ENCODE results near the gene HOXC13.
A peak's percentile ranks its signal among the peaks of the same experiment; 100 is the strongest.

The HOXC13 gene

DNA sequence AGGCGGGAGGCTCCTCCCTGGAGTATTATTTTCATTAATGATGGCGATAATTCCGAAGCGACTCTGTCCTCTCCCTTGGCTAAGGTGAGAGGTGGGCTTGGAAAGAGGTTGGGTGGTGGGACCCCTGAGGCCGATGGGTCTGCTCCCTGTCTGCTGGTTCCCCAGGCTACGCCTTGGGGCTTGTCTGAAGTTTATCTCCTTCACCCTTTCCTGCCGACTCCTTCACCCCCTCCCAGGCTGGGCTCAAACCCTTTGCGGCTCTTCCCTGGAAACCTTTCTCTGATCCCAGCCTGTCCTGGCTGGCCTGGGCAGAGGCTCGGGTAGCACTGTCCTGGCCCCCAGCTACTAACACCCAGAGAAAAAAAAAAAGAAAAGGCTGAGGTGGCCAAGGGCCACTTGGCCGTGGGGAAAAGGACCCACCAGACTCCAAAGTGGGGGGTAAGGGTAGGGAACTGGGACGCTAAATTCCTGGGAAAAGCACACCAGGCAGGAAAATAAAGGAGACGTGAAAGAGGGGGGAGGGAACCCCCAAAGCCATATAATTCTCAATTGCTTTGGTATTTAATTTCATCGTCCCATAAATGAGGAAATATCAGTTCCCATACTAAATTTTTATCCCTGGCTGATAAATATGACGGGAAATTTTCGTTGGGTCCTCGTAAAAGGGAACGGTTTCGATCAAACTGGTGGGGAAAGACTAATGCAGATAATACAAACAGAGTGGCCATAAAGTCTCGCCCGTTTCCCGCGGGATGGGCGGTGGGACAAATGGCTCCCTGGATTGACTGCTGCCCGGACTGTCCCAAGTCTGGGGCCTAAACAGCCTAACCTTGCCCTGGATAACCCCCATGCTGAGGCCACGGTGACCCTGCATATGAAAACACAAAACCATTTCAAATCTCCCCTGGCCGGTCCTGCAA lies 44.3 kb downstream of the HOXC13 start:
- no peak for DNase-seq (ENCODE audit: low read depth)

- DNase-seq (ENCODE audit: low read depth), result no peak
Observed at GRCh38 chr12:53983568-53983949, 44.9 kb downstream of the HOXC13 start.

GRCh38 chr12:53983950-53984572 lies 45.4 kb downstream of the HOXC13 start:
- DNase-seq (ENCODE audit: low read depth), result no peak

- DNase-seq (ENCODE audit: low read depth), result peak; percentile 37
Observed at GRCh38 chr12:53984901-53985691, 46.5 kb downstream of the HOXC13 start, which contains the start of gene HOXC10. Gene HOXC10 (plus strand): TSS chr12:53985146. CDS start chr12:53985260, 114 bp downstream.

GRCh38 chr12:53985692-53985993 lies 47.0 kb downstream of the HOXC13 start:
- no peak for DNase-seq (ENCODE audit: low read depth)

GRCh38 chr12:53985994-53986685 lies 47.5 kb downstream of the HOXC13 start:
- DNase-seq (ENCODE audit: low read depth), result no peak

DNA sequence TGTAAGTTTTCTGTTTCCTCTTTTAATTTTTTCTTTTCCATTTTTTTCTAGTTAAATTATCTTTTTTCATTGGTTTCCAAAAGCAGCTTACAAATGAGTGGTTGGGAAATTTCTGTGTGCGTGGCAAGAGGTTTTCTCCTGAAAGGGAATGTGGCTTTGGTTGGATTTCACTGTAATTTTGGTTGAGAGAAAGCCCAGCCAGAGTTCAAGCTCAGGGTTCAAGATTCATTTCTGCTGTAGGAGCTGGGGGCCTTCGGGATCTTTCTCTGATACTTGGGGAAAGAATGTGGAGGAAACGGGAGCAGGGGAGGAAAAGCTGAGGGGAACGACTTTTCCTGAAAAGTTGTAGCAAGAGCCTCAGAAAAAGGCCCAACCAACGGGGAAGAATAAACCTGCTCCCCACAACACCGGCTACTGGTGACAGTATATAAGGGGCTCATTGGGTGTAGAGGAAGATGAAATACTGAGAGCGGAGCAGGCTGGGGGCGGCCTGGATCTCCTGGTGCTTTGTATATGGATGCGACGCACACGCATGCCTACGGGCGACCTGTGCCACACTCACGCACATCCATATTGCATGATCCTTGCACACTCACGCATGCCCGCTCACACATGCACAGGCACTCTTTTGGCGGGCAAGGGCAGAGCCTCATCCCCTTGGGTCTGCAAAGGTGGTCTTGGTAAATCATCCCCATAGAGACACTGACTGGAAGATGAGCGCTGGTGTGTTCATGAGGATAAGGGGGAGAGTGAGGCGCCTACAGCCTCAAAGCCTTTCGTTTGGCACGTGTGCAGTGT lies 48.3 kb downstream of the HOXC13 start:
- DNase-seq (ENCODE audit: low read depth), result no peak

GRCh38 chr12:53987787-53988230 lies 49.2 kb downstream of the HOXC13 start:
- DNase-seq (ENCODE audit: low read depth), result no peak

DNA sequence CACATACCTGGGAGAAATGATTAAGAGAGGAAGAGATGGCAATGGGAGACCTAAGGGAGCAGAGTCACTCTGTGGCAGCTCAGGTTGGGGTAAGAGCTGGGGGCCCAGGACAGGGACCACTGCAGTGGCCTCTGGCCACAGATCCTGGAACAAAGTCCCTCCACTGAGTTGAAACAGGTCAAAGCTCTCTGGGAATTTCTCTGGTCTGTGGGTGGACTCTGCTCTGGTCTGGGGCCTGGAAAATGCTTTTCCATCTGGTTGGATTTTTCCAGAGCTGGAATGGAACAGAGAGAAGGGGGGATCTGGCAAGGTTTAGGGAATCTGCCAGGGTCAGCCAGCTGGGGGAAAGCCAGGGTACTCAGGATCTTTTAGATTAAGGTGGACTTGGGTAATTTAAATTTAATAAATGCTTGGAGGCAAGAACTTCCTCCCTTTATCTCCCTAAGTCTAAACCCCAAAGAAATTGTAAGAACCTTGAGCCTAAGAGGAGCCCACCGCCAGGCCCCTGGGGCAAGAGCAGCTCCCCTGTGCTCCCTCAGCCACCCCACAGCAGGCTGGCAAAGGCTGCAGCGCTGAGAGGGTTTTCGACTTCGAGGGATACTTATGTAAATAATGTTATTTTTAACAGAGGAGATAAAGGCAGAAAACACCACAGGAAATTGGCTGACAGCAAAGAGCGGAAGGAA lies 50.1 kb downstream of the HOXC13 start:
- no peak for DNase-seq (ENCODE audit: low read depth)

DNA sequence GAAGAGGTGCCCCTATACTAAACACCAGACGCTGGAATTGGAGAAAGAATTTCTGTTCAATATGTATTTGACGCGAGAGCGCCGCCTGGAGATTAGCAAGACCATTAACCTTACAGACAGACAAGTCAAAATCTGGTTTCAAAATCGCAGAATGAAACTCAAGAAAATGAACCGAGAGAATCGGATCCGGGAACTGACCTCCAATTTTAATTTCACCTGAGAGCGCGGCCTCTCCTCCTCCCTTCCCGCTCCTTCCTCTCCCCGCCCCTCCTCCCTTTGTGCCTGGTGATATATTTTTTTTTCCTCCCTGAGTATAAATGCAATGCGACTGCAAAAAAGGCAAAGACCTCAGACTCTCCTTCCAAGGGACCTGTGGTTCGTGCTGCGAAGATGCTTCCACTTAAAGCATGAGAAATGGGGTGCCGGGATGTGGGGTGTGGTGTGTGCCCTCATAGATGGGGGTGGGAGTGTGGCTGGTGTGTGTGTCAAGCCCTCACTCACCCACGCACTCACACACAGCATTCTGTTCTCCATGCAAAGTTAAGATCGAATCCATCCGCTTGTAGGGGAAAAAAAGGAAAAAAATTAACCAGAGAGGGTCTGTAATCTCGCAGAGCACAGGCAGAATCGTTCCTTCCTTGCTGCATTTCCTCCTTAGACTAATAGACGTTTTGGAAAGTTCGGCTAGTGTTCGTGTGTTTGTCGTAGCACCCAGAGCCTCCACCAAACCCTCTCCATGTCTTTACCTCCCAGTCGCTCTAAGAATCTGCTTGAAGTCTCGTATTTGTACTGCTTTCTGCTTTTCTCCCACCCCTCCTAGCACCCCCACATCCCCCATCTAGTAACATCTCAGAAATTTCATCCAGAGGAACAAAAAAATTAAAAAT lies 50.8 kb downstream of the HOXC13 start:
- no peak for DNase-seq (ENCODE audit: low read depth)

DNA sequence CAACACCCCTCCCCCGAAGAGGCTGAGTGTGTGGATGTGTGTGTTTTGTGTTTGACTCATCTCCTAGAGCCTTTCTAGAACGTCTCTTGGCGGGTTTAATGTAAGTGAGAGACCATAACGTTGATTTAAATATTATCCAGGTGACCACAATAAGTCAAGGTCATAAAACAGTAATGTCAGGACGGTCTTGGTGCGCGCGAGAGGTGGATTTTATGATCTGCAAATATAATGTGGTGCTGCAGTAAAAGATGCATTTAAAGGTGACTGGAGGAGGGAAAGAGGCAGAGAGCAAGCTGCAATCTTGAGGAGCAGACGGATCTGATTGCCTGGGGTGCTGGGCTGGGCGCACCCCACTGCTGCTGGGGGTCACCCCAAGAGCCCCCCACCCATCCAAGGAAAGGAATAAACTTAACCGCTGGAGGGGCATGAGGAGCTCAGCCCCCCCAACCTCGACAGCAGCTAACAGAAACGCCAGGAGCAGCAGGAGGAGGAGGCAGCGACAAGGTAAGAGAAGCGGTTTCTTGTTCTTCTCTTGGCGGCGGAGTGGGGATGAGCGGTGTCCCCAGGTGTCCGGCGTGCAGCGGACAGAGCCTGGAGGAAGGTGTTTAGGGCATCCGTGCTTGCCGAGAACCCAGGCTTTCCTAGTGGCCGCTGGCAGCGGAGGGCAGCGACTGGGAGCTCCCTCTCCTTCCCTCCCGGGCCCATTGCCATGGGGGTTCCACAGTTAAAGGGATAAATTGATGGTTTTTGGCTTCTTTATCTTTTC lies 51.9 kb downstream of the HOXC13 start:
- DNase-seq (ENCODE audit: low read depth), result no peak

- no peak for DNase-seq (ENCODE audit: low read depth)
Observed at GRCh38 chr12:53991077-53991460, 52.4 kb downstream of the HOXC13 start.

GRCh38 chr12:53992377-53992889 lies 53.8 kb downstream of the HOXC13 start:
- no peak for DNase-seq (ENCODE audit: low read depth)

DNA sequence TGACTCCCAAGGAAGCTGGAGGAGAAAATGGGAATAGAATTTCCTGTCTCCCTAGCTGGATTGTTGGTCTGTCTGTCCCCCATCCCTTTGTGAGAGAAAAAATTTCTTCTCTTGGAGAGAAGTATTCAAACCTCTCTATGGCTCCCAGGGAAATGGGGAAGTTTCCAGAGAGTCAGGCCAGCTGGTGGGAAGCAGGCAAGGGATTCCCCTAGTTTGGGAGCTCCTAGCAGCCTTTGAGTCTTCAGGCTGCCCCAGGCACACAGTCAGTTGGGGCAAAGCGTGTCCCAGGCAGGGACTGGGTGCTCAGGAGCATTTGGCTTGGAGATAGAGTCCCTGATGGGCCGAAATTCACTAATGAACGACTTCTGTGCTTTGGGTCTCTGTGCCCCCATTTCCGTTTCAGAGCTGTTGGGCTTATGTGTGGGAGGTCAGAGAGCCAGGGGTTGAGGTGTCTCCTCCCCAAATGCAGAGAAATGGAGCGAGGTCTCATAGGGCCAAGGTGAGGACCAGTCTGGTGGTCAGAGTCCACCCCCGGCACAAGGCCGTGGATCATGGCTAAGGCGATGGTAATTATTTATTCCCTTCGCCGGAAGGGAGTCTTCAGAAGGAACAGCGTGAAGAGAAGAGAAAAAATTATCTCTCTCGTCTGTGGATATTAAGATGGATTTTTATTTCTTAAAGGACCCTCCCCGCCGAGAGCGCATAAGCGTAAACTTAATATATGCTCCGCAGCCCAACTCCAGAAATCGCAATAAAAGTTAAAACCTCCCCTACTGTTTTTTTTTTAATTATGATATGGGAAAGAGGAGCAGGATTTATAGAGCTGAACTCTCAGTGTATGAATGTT lies 54.8 kb downstream of the HOXC13 start:
- no peak for DNase-seq (ENCODE audit: low read depth)

DNA sequence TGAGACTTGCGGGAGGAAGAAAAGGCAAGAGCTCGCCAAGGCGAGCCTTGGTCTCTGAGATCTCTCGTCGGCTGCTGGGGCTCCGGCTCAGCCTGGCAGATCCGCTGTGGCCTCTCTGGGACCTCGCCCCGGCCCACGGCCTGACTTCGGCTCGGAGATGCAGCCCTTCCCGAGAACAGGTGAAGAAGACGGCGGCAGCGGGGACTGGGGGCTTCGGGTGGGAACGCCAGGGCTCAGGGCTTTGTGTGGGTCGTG lies 55.3 kb downstream of the HOXC13 start:
- DNase-seq (ENCODE audit: low read depth), result no peak

GRCh38 chr12:53994264-53995001 lies 55.8 kb downstream of the HOXC13 start:
- DNase-seq (ENCODE audit: low read depth), result no peak

DNA sequence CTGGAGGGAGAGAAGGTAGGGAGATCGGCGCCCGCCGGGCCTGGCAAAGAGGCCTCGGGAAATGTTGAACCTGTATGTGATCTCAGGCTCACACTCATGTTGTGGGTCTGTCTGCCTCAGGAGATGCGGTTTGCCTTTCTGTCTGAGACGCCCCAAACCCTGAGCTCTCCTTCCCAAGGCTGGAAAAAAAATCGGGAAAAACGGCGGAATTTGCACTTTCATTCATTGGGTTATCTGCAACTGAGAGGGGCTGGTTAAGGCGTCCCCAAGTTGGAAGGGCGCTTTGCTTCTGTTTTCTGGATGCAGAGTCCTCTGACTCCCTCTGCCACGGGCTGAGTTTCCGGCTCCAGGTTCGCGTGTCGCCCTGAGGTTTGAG lies 56.4 kb downstream of the HOXC13 start:
- no peak for DNase-seq (ENCODE audit: low read depth)

Measured in CMK (cell line).